ENCODE results near the gene ROS1. TPM values are rescaled to one million over a fixed set of nuclear protein-coding genes. Genes with fewer than 3 reads are reported as not detected.
A peak's percentile ranks its signal among the peaks of the same experiment; 100 is the strongest.

Gene ROS1
- total RNA-seq, 1 donor from 2014 or later, result 5.3 TPM

- no peak for DNase-seq (ENCODE audit: low read depth)
Measured at GRCh38 chr6:117441824-117442264, 16.1 kb upstream of the ROS1 start.

GRCh38 chr6:117440706-117441525, 15.2 kb upstream of the ROS1 start:
- DNase-seq (ENCODE audit: low read depth), result peak; percentile 56

- no peak for DNase-seq (ENCODE audit: low read depth)
Measured at GRCh38 chr6:117432273-117432672, 6.5 kb upstream of the ROS1 start.

DNA sequence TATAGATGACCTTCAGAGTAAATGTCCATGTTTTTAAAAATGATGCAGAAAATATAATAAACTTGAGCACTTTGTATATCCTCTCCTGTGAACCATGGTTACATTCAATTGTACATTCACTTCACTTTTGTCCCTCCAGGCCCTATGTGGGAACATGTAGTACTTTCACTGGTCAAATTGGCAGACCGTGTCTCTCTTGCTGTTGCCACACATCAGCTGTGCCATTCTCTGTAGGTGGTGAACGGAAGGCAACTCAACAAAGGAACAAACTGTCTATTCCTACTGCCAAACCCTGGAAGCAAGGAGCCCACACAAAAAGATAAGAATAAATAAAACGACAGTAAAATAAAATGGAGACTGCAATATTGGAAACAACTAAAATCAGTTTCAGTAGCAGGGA, 2.0 kb downstream of the ROS1 start:
- DNase-seq (ENCODE audit: low read depth), result peak; percentile 80

- DNase-seq (ENCODE audit: low read depth), result no peak
Measured at GRCh38 chr6:117418320-117418719, 7.4 kb downstream of the ROS1 start.

- no peak for DNase-seq (ENCODE audit: low read depth)
Measured at GRCh38 chr6:117417851-117418250, 7.9 kb downstream of the ROS1 start.

DNA sequence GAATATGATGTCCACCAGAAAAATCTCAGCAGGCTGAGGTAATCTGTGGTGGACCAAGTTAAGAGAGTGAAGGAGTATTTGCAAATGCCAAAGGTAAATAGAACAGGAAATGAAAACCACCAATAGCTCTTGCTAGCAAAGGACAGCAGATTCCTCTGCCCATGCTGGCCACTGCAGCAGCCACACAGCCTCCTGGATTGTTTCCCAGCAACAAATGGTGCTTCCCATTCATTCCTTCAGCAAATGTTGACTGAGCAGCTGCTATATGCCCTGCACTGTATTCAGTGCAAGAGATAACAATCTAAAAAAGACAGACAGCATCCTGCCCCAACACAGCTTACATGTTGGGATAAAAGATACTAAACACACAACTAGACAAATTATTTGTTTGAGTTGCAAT, 11.0 kb downstream of the ROS1 start:
- peak; percentile 91 for DNase-seq (ENCODE audit: low read depth)

GRCh38 chr6:117411474-117411873, 14.3 kb downstream of the ROS1 start:
- no peak for DNase-seq (ENCODE audit: low read depth)

DNA sequence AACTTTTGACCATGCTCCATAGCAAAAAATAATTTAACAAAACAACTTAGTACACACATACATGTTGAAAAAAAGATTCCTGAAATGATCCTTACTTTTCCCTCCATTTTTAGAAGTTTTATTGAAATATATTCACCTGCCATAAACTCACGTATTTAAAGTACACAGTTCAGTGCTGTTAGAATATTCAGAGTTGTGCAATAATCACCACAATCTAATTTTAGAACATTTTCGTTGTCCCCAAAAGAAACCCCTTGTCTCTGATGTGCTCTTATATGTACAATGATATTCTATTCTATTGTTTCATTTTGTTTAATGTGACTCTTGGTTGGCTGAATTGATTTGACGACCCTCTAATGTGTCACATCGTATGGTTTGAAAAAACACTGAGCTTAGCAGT, 15.9 kb downstream of the ROS1 start:
- no peak for DNase-seq (ENCODE audit: low read depth)

DNA sequence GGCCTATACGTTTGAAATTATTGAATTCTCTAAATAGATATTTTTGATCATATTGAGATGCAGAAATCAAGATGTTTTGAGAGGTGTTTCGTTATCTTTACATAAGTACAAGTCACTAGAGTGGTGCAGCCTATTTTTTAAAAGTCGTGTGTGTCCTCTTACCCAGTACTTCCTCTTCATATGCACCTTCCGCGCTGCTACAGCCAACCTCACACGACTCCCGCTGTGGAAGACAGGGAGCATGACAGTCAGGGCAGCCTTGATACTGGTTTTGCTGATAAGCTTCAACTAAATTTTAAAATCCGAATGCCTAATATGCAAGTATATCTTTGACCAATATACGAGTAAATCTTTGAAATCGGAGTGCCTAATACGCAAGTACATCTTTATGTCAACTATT, 16.3 kb downstream of the ROS1 start:
- DNase-seq (ENCODE audit: low read depth), result no peak

DNA sequence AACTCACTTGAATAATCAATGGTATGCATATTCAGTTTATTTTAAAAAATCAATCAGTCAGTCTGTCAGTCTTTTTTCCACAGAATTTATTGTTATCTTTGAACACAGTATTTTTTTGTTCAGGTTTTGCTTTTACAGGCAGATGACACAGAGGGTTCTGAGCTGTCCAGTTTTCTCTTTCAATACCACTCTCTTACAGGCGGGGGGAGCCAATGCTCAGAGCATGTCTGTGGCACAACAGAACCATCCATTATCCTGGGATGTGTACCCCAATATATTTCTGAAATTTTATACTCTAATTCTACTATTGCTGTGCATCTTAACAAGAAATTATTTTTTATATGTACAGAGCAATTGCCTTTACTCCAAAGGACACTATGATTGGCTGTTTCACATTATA, 21.2 kb downstream of the ROS1 start:
- DNase-seq (ENCODE audit: low read depth), result peak; percentile 51

- no peak for DNase-seq (ENCODE audit: low read depth)
Measured at GRCh38 chr6:117401799-117402198, 23.9 kb downstream of the ROS1 start.

DNA sequence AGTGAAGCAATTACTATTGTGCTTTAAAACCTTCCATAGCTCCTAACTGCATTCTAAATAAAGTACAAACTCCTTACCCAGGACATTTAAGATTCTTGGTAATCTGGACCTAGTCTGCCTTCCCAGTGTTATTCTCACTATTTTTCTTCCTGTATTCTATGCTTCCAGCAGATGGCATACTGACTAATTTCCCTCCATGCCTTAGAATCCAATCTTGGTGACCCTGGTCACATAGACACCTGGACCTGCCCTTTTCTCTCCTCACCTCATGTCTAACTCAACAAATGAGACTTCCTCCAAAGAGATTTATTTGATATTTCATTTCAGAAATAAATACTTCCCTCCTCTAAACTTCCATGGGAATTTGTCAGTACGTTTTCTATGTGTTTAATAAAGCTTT, 25.8 kb downstream of the ROS1 start:
- peak; percentile 37 for DNase-seq (ENCODE audit: low read depth)

DNA sequence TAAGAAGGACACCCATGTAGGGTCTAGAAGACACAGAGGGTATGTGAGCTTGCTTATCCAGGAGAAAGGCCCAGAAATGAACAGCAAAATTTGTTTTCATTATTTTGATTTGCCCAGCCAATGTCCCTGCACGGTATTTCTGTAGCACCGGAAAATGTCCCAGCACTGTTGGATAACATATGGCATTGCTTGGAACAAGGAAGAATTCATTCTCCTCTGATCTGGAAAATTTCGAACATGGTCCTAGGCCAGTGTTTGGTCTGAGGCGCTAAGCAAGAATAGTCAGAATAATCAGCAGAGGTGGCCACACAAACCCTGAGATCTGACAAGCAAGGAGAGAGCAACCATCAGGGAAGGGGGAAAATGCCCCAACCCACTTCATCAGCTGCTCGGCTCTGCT, 26.6 kb downstream of the ROS1 start:
- DNase-seq (ENCODE audit: low read depth), result no peak

DNA sequence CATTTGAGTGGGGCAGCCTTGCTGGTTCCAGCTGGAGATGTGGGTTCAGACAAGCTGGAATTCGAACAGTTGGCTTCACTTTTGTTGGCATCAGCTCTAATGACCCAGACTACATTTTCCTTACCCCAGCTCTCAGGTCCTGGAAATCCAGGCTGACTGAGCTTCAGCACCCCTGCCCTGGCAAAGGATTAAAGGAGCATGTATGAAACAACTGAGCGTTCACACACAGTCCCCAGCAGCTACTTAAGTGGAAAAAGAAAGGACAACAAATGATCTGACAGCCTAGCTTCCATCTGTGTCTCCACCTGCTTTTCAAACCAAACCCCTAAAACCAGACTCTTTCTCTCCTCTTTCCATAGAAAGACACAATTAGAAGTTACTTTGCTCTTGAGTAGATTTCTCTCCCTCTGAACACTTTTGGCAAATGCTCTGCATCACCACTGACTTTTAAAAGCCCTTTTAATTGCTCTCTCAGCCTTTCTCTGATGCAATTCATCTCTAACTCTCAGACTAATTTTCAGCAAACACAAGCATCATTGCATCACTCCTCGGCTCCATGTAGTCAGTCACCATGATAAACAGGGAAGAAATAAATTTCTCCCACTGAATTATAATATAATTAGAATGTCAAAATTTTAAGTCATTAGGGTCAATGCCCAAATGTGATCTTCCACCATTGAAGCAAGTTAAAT, 28.1 kb downstream of the ROS1 start:
- peak; percentile 14 for DNase-seq (ENCODE audit: low read depth)

GRCh38 chr6:117396228-117396627, 29.5 kb downstream of the ROS1 start:
- DNase-seq (ENCODE audit: low read depth), result peak; percentile 65

GRCh38 chr6:117395164-117395563, 30.6 kb downstream of the ROS1 start:
- DNase-seq (ENCODE audit: low read depth), result no peak

GRCh38 chr6:117393045-117393444, 32.7 kb downstream of the ROS1 start:
- DNase-seq (ENCODE audit: low read depth), result no peak

DNA sequence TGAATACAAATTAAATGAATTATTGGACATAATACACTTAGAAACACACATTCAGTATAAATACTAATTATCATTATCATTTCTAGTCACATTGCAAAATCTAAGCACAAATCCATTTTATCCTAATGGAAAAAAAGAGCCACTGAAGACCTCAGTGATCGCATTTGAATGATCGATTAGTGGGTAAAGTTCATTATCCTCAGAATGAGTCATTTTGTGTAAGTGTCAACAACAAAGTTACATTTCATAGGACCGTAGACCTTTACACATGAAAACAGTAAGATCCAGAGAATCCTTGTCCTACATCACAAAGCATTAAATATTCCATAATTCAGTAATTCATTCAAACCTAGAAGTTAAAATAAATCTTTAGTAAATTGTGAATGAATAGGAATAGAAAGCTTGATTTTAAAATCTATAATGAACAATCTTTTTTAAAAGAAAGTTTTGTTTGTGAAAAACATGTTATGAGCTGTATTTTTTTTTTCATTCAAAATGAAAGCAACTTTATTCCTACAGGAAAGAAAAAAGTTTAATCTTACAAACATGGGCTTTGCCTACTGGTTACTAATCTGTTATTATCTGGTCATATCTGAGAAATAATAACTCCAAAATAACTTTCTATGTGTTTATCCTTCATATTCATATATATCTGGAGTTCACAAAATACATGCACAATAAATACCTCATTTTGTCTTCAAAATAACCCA, 33.7 kb downstream of the ROS1 start:
- DNase-seq (ENCODE audit: low read depth), result no peak

GRCh38 chr6:117389227-117390057, 36.3 kb downstream of the ROS1 start:
- DNase-seq (ENCODE audit: low read depth), result no peak

- DNase-seq (ENCODE audit: low read depth), result no peak
Measured at GRCh38 chr6:117387454-117387974, 38.2 kb downstream of the ROS1 start.
